GM21360 (cell line): ENCODE results near the gene PLCH2.

Source experiments
- ATAC-seq: cut with Tn5 transposase; IDR thresholded peaks from one replicate; pipeline ENCODE4 v1.9.1; 2021; ENCODE audit warnings: mild to moderate bottlenecking, moderate library complexity; ENCODE audit not compliant: unreplicated experiment

The PLCH2 gene

GRCh38 chr1:2512862-2513421 lies 36.9 kb downstream of the PLCH2 start:
- ATAC-seq = no peak

GRCh38 chr1:2513939-2514652 lies 38.0 kb downstream of the PLCH2 start:
- ATAC-seq = no peak

DNA sequence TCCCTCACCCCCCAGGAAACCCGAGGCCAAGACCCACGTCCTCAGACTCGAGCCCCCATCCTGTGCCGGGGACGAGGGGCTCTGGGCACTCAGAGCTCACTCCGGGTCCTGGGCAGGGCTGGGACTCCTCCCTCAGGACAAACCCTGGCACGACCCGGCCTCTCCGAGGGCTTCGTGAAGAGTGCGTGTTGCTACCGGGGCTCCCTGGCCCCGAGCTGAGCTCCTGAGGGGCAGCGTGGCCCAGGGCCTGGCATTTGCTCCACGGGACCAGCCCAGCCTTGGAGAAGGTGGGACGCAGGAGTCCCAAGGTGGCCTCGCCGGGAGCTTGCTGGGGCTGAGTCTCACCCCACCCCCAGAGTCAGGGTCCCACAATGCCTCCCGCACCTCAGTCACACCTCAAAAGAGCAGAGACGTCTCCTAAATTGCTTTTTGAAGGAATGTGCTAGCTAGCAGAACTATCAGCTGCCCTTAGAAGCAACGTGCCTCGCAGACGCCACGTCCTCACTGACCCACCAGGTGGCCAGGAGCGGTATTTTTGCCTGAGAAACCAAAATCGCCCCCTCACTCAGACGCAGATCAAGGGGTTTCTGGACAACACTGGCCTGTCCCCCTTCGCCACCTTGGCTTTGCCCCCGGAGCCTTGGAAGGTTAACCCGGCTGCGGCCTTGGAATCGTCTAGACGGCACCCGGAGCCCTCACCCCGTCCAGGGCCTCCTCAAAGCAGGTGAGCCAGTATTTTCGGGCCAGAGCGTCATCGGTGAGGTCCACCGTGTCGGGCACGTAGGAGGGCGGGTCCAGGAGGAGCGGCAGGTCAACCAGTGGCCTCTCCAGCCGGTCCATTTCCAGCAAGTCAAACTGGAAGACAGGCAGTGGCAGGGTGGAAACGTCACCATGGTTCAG lies 39.0 kb downstream of the PLCH2 start:
- ATAC-seq = no peak

DNA sequence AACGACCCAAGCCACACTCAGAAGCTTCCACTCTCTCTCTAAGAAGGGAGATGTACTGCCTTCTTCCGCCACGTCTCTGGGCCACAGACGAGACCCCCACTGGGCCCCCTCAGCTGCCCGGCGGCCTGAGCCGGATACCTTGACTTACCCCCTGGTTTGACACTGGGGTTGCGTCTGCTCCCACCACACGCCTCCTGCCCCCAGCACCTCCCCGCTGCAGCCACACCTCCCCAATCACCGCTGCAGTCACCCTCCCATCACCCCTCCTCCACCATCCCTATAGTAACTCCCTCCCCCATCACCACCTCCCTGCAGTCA lies 39.6 kb downstream of the PLCH2 start:
- ATAC-seq = no peak

- no peak for ATAC-seq
Observed at GRCh38 chr1:2516124-2516523, 40.0 kb downstream of the PLCH2 start.

DNA sequence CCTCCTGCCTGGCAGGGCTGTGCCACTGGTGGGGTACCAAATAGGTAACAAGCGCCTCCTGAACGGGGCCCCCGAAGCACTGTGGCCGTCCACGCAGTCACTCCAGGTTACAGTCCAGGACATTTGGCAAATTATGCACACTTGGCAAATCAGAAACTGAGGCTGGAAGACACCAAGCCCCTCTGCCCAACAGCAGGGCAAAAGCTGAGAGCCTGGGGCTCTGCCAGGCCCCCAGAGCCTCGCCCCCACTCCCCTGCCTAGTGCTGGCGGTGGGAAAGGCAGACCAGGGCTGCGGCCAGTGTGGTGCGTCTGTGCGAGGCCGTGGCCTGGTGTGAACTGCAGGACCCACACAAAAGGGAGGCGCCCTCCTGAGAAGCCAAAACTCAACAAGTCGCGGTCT lies 40.9 kb downstream of the PLCH2 start:
- no peak for ATAC-seq

GRCh38 chr1:2517966-2518365 lies 41.9 kb downstream of the PLCH2 start:
- no peak for ATAC-seq

- no peak for ATAC-seq
Observed at GRCh38 chr1:2518528-2518927, 42.4 kb downstream of the PLCH2 start.

DNA sequence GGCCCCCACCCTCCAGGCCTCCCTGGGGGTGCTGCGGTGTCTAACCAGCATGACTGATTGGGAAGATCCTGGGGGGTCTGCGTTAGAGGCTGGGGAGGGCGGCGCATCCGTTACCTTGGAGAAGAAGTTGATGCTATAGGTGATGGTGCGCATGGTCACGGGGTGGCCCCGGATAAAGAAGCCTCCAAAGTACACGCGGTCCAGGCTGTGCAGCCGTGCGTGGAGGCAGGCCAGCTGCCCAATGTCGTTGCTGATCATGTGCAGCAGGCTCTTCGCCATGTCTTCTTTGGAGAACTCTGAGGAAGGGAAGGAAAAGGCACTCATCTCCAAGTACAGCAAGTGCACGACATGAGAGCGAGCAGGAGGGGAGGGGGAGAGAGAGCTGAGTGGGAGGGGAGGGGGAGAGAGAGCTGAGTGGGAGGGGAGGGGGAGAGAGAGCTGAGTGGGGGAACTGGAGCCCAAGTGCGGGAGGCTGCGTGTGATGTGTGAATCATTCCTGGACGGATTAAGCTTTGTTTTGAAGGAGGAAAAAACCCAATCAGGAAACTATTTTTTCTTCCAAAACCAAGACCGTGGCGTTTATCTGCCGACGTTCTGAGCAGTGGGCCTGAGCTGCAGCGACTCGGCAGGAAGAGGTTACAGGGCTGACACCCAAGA lies 43.1 kb downstream of the PLCH2 start:
- no peak for ATAC-seq

DNA sequence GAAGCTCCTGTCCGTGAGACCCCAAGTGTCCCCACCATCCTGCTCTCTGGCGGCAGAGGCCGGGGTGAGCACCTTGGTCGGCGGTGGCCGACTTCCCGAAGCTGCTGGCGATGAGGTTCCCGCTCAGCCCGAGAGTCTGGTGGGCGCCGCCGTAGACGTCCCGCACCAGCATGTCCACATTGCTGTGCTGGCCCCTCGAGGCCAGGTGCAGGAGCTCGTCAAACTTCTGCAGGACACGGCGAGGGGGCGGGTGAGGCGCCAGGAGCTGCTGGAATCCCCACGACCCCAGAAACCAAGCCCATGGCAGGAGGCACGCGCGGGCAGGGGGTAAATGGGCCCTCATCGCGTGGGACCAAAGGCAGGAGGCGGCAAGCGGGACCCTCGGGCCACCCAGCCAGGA lies 43.6 kb downstream of the PLCH2 start:
- ATAC-seq = no peak

- ATAC-seq = no peak
Observed at GRCh38 chr1:2520206-2520605, 44.1 kb downstream of the PLCH2 start.

DNA sequence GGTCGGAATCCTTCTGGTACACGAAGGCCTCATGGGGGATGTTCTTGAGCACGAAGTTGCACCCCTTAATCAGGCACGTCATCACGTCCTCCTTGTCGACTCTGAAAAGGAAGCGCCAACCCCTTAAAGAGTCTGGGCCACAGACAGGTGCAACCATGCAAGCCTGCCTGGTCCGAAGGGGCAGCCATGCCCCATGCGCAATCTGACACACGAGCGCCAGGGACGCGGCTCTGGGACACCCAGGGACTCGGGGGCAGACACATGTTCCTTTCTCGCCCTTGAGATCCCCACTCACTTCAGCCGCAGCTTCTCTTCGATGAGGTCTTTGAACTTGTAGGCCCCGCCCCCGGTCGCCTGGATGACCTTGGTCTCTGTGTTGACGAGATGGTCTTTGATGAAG lies 44.7 kb downstream of the PLCH2 start:
- no peak for ATAC-seq

GRCh38 chr1:2522230-2522629 lies 46.1 kb downstream of the PLCH2 start:
- ATAC-seq = no peak

GRCh38 chr1:2523191-2523890 lies 47.3 kb downstream of the PLCH2 start:
- ATAC-seq = no peak

DNA sequence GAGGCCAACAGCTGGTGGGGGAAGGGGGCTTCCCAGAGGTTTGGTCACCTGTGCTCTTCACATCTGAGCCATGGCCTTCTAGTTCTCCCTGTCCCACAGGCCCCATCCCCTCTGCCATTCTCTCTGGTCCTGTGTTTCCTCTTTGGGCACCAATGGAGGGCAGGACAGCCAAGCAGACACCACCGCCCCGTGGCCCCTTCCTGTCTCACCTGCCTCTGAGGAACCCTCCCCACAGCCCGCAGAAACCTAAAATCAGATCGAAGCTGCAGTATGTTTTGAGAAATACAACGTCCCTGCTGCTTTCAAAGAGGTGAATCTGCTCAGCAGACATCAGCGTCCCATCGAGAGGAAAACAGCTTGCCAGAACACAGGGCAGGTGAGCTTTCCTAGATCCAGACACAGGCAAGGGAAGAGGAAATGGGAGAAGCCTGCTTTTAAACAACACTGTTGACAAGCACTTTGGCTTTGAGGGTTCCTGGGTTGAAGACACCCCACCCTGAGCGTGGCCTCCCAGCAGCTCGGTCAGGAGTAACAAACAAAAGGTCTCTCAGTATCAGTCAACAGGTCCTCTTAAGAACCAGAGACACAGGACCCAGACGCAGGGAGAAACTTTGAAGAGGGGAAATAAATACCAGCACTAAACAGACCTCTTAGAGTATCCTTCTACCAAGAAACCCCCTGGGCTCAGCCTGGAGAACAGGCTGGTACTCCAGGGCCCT lies 48.0 kb downstream of the PLCH2 start:
- ATAC-seq = no peak

- no peak for ATAC-seq
Observed at GRCh38 chr1:2525572-2525919, 49.5 kb downstream of the PLCH2 start.

- peak; percentile 85 for ATAC-seq
Observed at GRCh38 chr1:2525920-2526823, 50.1 kb downstream of the PLCH2 start, which contains the start of gene PANK4. Gene PANK4, minus strand, starts transcription at chr1:2526596. Its CDS starts 9 bp downstream, at chr1:2526587.

- ATAC-seq = peak; percentile 32
Observed at GRCh38 chr1:2526824-2527555, 50.9 kb downstream of the PLCH2 start.

DNA sequence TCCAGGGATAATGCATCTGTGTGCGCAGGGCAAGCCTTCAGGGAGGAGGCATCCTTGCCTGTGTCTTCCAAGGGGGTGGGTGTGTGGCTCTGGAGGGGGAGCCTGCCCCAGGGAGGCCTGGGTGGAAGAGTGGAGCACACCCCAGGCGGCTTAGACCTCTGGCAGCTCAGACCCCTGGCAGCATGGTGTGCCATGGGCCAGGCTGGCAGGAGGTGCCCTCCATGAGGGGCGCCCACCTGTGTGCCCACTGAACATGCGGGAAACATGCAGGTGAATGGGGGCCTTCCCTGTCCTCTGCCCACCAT lies 51.4 kb downstream of the PLCH2 start:
- no peak for ATAC-seq
